Ovary (tissue), 3 donors: Measurements from ENCODE around the gene GPR27.

Experiments
- CTCF ChIP-seq, 3 donors: fragments of 450-650 bp in 2 of 3; fragments of 200-600 bp in 1 of 3; IDR thresholded peaks; one replicate each; pipeline versions ENCODE4 v1.5.1 to v1.8.0; 2016 to 2022; ENCODE audit warnings: antibody characterized with exemption in 3 of 3, mild to moderate bottlenecking in 1 of 3
- EP300 ChIP-seq: sonication (generic); formaldehyde crosslinking; IDR thresholded peaks from one replicate; pipeline ENCODE4 v1.6.1; 2017; ENCODE audit warnings: antibody characterized with exemption
- POLR2A ChIP-seq: fragments of 450-650 bp; IDR thresholded peaks from one replicate; pipeline ENCODE4 v1.6.1; 2017; ENCODE audit warnings: antibody characterized with exemption, mild to moderate bottlenecking, moderate library complexity
- donor health status: DM: no; HTN: no; CAD: no.

GRCh38 chr3:71784201-71784913, 30.7 kb downstream of the GPR27 start:
- TF ChIP-seq CTCF (IDR thresholded peaks at IDR 0.05) (no peak), POLR2A (no peak), EP300 (no peak)
